H54 (cell line): ENCODE results near the gene OR2F1.

Experiments
- DNase-seq: peaks from one replicate; pipeline ENCODE4 v3.0.0; 2011; ENCODE audit warnings: low spot score, mixed read lengths; ENCODE audit not compliant: insufficient read length
- FAIRE-seq: peaks from 3 replicates; lab custom pipeline; 2011; peaks lifted over from hg19 to GRCh38; lab: Jason Lieb, UNC
- POLR2A ChIP-seq: IDR thresholded peaks from 2 replicates; pipeline ENCODE4 v1.6.1; 2011; ENCODE audit warnings: low read depth, mild to moderate bottlenecking, low read length

OR2F1 gene

GRCh38 chr7:143975617-143976016 is 21.0 kb downstream of the OR2F1 start:
- TF ChIP-seq POLR2A: no peak
- FAIRE-seq: no peak
- DNase-seq: no peak

GRCh38 chr7:143978585-143978984 is 23.9 kb downstream of the OR2F1 start:
- FAIRE-seq: no peak

GRCh38 chr7:143979359-143979758 is 24.7 kb downstream of the OR2F1 start:
- DNase-seq: no peak
- no peak for TF ChIP-seq POLR2A
- FAIRE-seq: peak; percentile 36

More at GRCh38 chr7:143978585-143978984, 23.9 kb downstream of the OR2F1 start:
- no peak for TF ChIP-seq POLR2A
- no peak for DNase-seq

- DNase-seq: no peak
- FAIRE-seq: no peak
- no peak for TF ChIP-seq POLR2A
Measured at GRCh38 chr7:143979998-143980397, 25.4 kb downstream of the OR2F1 start.

- TF ChIP-seq POLR2A: no peak
- FAIRE-seq (no peak), DNase-seq (no peak)
Measured at GRCh38 chr7:143980746-143981510, 26.3 kb downstream of the OR2F1 start.

- DNase-seq: no peak
- TF ChIP-seq POLR2A: no peak
Measured at GRCh38 chr7:143983960-143984359, 29.3 kb downstream of the OR2F1 start.

GRCh38 chr7:143987513-143987912 is 32.9 kb downstream of the OR2F1 start:
- no peak for FAIRE-seq
- TF ChIP-seq POLR2A: no peak
- DNase-seq: no peak

More at GRCh38 chr7:143983960-143984359, 29.3 kb downstream of the OR2F1 start:
- no peak for FAIRE-seq

GRCh38 chr7:143988976-143989745 is 34.5 kb downstream of the OR2F1 start:
- TF ChIP-seq POLR2A: no peak
- FAIRE-seq: no peak
- DNase-seq: no peak

- FAIRE-seq (no peak), DNase-seq (no peak)
- TF ChIP-seq POLR2A: no peak
Measured at GRCh38 chr7:143992670-143993069, 38.0 kb downstream of the OR2F1 start.

GRCh38 chr7:143993924-143994323 is 39.3 kb downstream of the OR2F1 start:
- FAIRE-seq: no peak
- DNase-seq: no peak

GRCh38 chr7:144000020-144000419 is 45.4 kb downstream of the OR2F1 start, which contains the start of gene OR6B1:
Gene OR6B1, plus strand, starts transcription at chr7:144000320. Its CDS starts 3,677 bp downstream, at chr7:144003997.
- DNase-seq (no peak), FAIRE-seq (no peak)
- TF ChIP-seq POLR2A: no peak

More at GRCh38 chr7:143993924-143994323, 39.3 kb downstream of the OR2F1 start:
- TF ChIP-seq POLR2A: no peak

- TF ChIP-seq POLR2A: no peak
- no peak for DNase-seq
- FAIRE-seq: no peak
Measured at GRCh38 chr7:144001543-144001942, 46.9 kb downstream of the OR2F1 start.

- DNase-seq (no peak), FAIRE-seq (no peak)
- no peak for TF ChIP-seq POLR2A
Measured at GRCh38 chr7:144004703-144005102, 50.1 kb downstream of the OR2F1 start.

- no peak for FAIRE-seq
- no peak for TF ChIP-seq POLR2A
Measured at GRCh38 chr7:144006029-144006691, 51.5 kb downstream of the OR2F1 start.

More at GRCh38 chr7:144006029-144006691, 51.5 kb downstream of the OR2F1 start:
- DNase-seq: no peak
